Measurements from ENCODE around the gene TDP2.

Gene TDP2

GRCh38 chr6:24666641-24667377 is at the start of gene TDP2, which contains the start of gene ACOT13:
TSS of gene TDP2 (minus strand) at chr6:24666899. CDS start at chr6:24666862, 37 bp downstream.
TSS of gene ACOT13 (plus strand) at chr6:24667077. CDS start at chr6:24667264, 187 bp downstream.
- peak; percentile 98 to 99 (median 98) for DNase-seq

GRCh38 chr6:24710519-24711303 is 44.0 kb upstream of the TDP2 start:
- DNase-seq = no peak

- DNase-seq = no peak
Observed at GRCh38 chr6:24709014-24709711, 42.5 kb upstream of the TDP2 start.

- DNase-seq = no peak
Observed at GRCh38 chr6:24708612-24709011, 41.9 kb upstream of the TDP2 start.

GRCh38 chr6:24704468-24704867 is 37.8 kb upstream of the TDP2 start:
- DNase-seq = no peak

- DNase-seq = no peak
Observed at GRCh38 chr6:24702720-24703282, 36.1 kb upstream of the TDP2 start.

GRCh38 chr6:24699521-24700359 is 33.0 kb upstream of the TDP2 start:
- DNase-seq = no peak

- no peak for DNase-seq
Observed at GRCh38 chr6:24696097-24696496, 29.4 kb upstream of the TDP2 start.

GRCh38 chr6:24695635-24696034 is 28.9 kb upstream of the TDP2 start:
- peak; percentile 49 to 74 (median 67) for DNase-seq

- no peak for DNase-seq
Observed at GRCh38 chr6:24694198-24694597, 27.5 kb upstream of the TDP2 start.

GRCh38 chr6:24692848-24693592 is 26.3 kb upstream of the TDP2 start:
- no peak for DNase-seq

GRCh38 chr6:24692415-24692814 is 25.7 kb upstream of the TDP2 start:
- DNase-seq = no peak

GRCh38 chr6:24692003-24692402 is 25.3 kb upstream of the TDP2 start:
- no peak for DNase-seq

GRCh38 chr6:24691550-24691949 is 24.9 kb upstream of the TDP2 start:
- no peak for DNase-seq

GRCh38 chr6:24690593-24690992 is 23.9 kb upstream of the TDP2 start:
- DNase-seq = no peak

- DNase-seq = no peak
Observed at GRCh38 chr6:24689964-24690363, 23.3 kb upstream of the TDP2 start.

GRCh38 chr6:24686946-24687345 is 20.2 kb upstream of the TDP2 start:
- DNase-seq = no peak

- DNase-seq = no peak
Observed at GRCh38 chr6:24686408-24686807, 19.7 kb upstream of the TDP2 start.

GRCh38 chr6:24683297-24684296 is 16.9 kb upstream of the TDP2 start:
- no peak for DNase-seq

GRCh38 chr6:24680582-24680981 is 13.9 kb upstream of the TDP2 start:
- no peak for DNase-seq
